ENCODE data around the gene FAM222B. TPM values are rescaled to one million over a fixed set of nuclear protein-coding genes. Genes with fewer than 3 reads are reported as not detected.
A peak's percentile ranks its signal among the peaks of the same experiment; 100 is the strongest.

FAM222B gene
- polyA plus RNA-seq, 1 donor from 2014 or later: 6.4 TPM

DNA sequence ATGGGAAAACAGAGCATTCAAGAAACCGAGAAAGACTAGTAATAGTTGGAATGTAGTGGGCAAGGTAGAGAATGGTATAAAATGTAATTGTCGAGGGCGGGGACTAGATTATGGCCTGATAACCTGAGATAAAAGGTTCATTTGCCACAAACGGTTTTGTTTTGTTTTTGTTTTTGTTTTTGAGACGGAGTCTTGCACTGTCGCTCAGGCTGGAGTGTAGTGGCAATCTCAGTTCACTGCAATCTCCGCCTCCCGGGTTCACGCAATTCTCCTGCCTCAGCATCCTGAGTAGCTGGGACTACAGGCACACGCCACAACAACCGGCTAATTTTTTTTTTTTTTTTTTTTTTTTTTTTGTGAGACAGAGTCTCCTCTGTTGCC is 112.7 kb downstream of the FAM222B start:
- Histone ChIP-seq H3K9me2 (ENCODE audit: insufficient read depth, low read length) (no peaks in the 10 kb centered on the region), H4K20me1 (ENCODE audit: insufficient read depth) (no peaks in the 10 kb centered on the region), H2AFZ (ENCODE audit: low read depth, low read length) (no peak overlapping the region), H3K27me3 (ENCODE audit: insufficient read depth, low read depth, low read length) (peaks cover 4% of the 10 kb centered on the region), H3F3A (ENCODE audit: insufficient read depth, low read length, poor library complexity, severe bottlenecking) (no peaks in the 10 kb centered on the region), H3K4me2 (ENCODE audit: low read length) (no peak overlapping the region), H3K4me3 (ENCODE audit: low read length) (no peak overlapping the region), H3K27ac (ENCODE audit: low read length) (no peak overlapping the region), H3K36me3 (ENCODE audit: insufficient read depth, low read length) (no peaks in the 10 kb centered on the region), H3K9me3 (ENCODE audit: low read length) (no peaks in the 10 kb centered on the region), H3K9ac (ENCODE audit: low read length) (no peak overlapping the region), H3K79me2 (replicated peaks; ENCODE audit: insufficient read depth, low read length) (no peaks in the 10 kb centered on the region)
- TF ChIP-seq REST (IDR thresholded peaks at IDR 0.05; ENCODE audit: borderline replicate concordance) (no peak), RAD21 (conservative IDR thresholded peaks at IDR 0.05) (no peak), MXI1 (conservative IDR thresholded peaks at IDR 0.05; ENCODE audit: poor library complexity, severe bottlenecking) (no peak), EZH2 (IDR thresholded peaks at IDR 0.05; ENCODE audit: borderline replicate concordance, insufficient read depth, low read length, poor library complexity, severe bottlenecking) (no peak), CTCF (IDR thresholded peaks at IDR 0.05; ENCODE audit: poor library complexity, severe bottlenecking) (no peak), SMC3 (conservative IDR thresholded peaks at IDR 0.05; ENCODE audit: poor library complexity) (no peak), TAF1 (IDR thresholded peaks at IDR 0.05; ENCODE audit: low read depth) (no peak), EP300 (conservative IDR thresholded peaks at IDR 0.05; ENCODE audit: poor library complexity, severe bottlenecking) (no peak), POLR2AphosphoS5 (IDR thresholded peaks at IDR 0.05) (no peak)

DNA sequence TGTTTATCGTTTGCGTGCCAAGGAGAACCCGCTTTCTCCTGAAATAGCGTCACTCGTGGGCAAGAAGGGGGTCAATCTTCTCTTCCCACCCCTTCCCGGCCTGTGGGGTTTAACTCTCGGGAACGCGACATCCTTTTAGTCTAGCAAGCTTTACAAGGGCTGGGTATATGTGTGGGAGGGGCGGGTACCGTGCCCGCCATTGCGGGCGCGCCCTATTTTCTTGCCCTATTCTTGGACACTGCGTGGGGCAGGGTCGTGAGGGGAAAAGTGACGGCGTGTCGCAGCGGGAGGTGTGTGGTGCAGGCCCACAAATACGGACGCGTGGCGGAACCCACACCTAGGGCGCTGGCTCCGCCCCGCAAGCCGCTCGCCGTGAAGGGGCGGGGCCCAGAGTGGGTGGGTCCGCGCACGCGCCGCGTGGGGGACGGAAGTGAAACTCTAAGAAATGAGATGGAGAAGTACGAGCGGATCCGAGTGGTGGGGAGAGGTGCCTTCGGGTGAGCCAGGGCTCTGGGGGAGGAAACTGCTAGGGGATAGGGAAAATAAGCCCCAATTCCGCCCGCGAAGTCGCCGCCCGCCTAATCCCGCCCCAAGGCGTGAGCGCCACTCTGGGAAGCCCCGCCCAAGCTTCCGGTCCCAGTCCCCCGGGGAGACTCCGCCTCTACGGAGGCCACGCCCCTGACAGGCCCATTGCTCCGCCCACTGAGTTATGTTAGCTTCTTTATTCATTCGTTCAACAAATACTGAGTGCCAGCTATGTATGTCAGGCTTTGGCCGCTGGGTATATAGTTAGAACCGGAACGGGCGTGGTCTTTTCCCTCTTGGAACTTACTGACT is 114.0 kb downstream of the FAM222B start, which contains the start of gene NEK8:
Gene NEK8 (plus strand): TSS at position 425 of the 837 bp plus-strand sequence. CDS start 26 bp downstream, at position 451.
- no peaks in the 10 kb centered on the region for H4K20me1 ChIP-seq (ENCODE audit: insufficient read depth)
- no peaks in the 10 kb centered on the region for H3K9me2 ChIP-seq (ENCODE audit: insufficient read depth, low read length)
- no peaks in the 10 kb centered on the region for H3F3A ChIP-seq (ENCODE audit: insufficient read depth, low read length, poor library complexity, severe bottlenecking)
- no peaks in the 10 kb centered on the region for H3K36me3 ChIP-seq (ENCODE audit: insufficient read depth, low read length)
- peak within 1 kb of the TSS; percentile 94 for H3K4me2 ChIP-seq (ENCODE audit: low read length)
- no peaks in the 10 kb centered on the region for H3K79me2 ChIP-seq (replicated peaks; ENCODE audit: insufficient read depth, low read length)
- H3K27ac ChIP-seq (ENCODE audit: low read length): peak within 1 kb of the TSS; percentile 58
- no peaks in the 10 kb centered on the region for H3K9me3 ChIP-seq (ENCODE audit: low read length)
- H2AFZ ChIP-seq (ENCODE audit: low read depth, low read length): peak within 1 kb of the TSS; percentile 95
- H3K4me3 ChIP-seq (ENCODE audit: low read length): peak within 1 kb of the TSS; percentile 93
- peaks cover 4% of the 10 kb centered on the region for H3K27me3 ChIP-seq (ENCODE audit: insufficient read depth, low read depth, low read length)
- TF ChIP-seq EP300 (conservative IDR thresholded peaks at IDR 0.05; ENCODE audit: poor library complexity, severe bottlenecking) (peak; percentile 20), REST (IDR thresholded peaks at IDR 0.05; ENCODE audit: borderline replicate concordance) (no peak), POLR2AphosphoS5 (IDR thresholded peaks at IDR 0.05) (peak; percentile 70), MXI1 (conservative IDR thresholded peaks at IDR 0.05; ENCODE audit: poor library complexity, severe bottlenecking) (peak; percentile 86), RAD21 (conservative IDR thresholded peaks at IDR 0.05) (no peak)
- peak within 1 kb of the TSS; percentile 66 for H3K9ac ChIP-seq (ENCODE audit: low read length)
